T-helper 2 cell treated with Interferon-gamma antibody and Interleukin-4, amounts not matched to agents 5 μg/mL and 100 μg/mL, for 36 hours (primary cell): ENCODE results near the gene TOP1.
A peak's percentile ranks its signal among the peaks of the same experiment; 100 is the strongest.

Experiments
- DNase-seq: peaks from one replicate; pipeline ENCODE4 v3.0.0; 2021; ENCODE audit warnings: low spot score
- H3K27ac Mint-ChIP-seq: one replicate; pipeline ENCODE4 v1.8.0; 2021; ENCODE audit warnings: mild to moderate bottlenecking, mixed read lengths
- H3K27me3 Mint-ChIP-seq: one replicate; pipeline ENCODE4 v1.8.0; 2021; ENCODE audit warnings: low read depth, mixed read lengths
- H3K36me3 Mint-ChIP-seq: one replicate; pipeline ENCODE4 v1.8.0; 2021; ENCODE audit warnings: low read depth, mixed read lengths
- H3K4me1 Mint-ChIP-seq: one replicate; pipeline ENCODE4 v1.8.0; 2021; ENCODE audit warnings: low read depth, mixed read lengths
- H3K4me3 Mint-ChIP-seq: one replicate; pipeline ENCODE4 v1.8.0; 2022; ENCODE audit warnings: mild to moderate bottlenecking, moderate library complexity, mixed read lengths
- H3K9me3 Mint-ChIP-seq: one replicate; pipeline ENCODE4 v1.8.0; 2021; ENCODE audit warnings: mixed read lengths

TOP1 gene

GRCh38 chr20:41135187-41135887 is 106.7 kb downstream of the TOP1 start:
- Mint-ChIP-seq H3K36me3 (peaks cover 22% of the 10 kb centered on the region), H3K4me3 (peak overlapping the region; percentile 87), H3K27me3 (no peaks in the 10 kb centered on the region), H3K9me3 (no peaks in the 10 kb centered on the region), H3K27ac (peak overlapping the region; percentile 88), H3K4me1 (peaks cover 41% of the 10 kb centered on the region)
- DNase-seq, result peak; percentile 55

- Mint-ChIP-seq H3K27ac (peak overlapping the region; percentile 88), H3K9me3 (no peaks in the 10 kb centered on the region), H3K4me1 (peaks cover 46% of the 10 kb centered on the region), H3K36me3 (peaks cover 29% of the 10 kb centered on the region), H3K27me3 (no peaks in the 10 kb centered on the region), H3K4me3 (peak overlapping the region; percentile 87)
- peak; percentile 23 for DNase-seq
These were observed 107.5 kb downstream of the TOP1 start for GRCh38 chr20:41135888-41136679.

DNA sequence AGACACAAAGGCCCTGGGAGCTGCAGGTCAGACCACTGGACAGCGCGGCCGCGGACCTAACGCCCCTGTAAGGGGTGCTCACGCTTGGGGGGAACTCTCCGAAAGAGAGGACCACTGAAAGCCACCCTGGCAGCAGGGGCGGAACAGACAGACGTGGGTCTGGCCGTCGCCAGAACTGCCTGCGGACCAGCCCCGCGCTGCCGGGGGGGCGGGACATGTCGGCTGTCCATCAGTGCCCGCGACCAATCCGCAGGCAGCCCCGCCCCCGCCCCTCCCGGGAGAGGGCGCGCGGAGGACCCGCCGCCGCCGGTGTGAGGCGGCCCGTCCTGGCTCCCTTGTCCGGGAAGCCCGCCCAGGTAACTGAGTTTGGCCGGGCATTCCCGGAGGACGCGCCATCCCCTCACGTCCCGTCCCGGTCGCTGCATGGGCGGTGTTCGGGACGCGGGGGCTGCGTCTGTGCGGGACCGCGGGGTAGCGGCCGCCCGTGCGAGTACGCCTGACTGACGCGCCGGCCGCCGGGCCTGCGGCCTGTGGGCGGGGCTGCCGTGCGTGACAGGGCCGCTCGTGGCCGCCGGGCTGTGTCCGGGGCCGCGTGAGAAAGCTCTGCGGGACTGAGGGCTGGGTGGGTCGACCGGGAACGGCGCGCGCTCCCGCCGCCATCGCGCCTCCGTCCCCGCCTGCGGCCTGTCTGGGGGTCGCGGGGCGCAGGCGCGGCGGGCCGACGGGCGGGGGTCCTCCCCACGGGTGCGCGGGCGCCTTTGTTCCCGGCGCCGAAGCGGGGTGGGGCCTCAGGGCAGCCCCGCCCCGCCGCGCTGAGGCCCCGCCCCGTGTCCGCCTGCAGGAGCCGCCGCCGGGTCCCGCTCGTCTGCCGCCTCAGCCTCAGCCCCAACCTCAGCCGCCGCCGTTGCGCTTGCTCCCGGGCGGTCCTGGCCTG is 108.3 kb downstream of the TOP1 start, which contains the start of gene PLCG1:
PLCG1 (plus strand) TSS at position 864 of the 934 bp plus-strand sequence. CDS start 99 bp downstream, outside the sequence.
- peaks cover 34% of the 10 kb centered on the region for H3K36me3 Mint-ChIP-seq
- no peaks in the 10 kb centered on the region for H3K27me3 Mint-ChIP-seq
- peak within 1 kb of the TSS; percentile 92 for H3K4me3 Mint-ChIP-seq
- DNase-seq, result peak; percentile 87
- H3K4me1 Mint-ChIP-seq, result peaks cover 53% of the 10 kb centered on the region
- H3K27ac Mint-ChIP-seq, result peak within 1 kb of the TSS; percentile 88
- H3K9me3 Mint-ChIP-seq, result no peaks in the 10 kb centered on the region

DNA sequence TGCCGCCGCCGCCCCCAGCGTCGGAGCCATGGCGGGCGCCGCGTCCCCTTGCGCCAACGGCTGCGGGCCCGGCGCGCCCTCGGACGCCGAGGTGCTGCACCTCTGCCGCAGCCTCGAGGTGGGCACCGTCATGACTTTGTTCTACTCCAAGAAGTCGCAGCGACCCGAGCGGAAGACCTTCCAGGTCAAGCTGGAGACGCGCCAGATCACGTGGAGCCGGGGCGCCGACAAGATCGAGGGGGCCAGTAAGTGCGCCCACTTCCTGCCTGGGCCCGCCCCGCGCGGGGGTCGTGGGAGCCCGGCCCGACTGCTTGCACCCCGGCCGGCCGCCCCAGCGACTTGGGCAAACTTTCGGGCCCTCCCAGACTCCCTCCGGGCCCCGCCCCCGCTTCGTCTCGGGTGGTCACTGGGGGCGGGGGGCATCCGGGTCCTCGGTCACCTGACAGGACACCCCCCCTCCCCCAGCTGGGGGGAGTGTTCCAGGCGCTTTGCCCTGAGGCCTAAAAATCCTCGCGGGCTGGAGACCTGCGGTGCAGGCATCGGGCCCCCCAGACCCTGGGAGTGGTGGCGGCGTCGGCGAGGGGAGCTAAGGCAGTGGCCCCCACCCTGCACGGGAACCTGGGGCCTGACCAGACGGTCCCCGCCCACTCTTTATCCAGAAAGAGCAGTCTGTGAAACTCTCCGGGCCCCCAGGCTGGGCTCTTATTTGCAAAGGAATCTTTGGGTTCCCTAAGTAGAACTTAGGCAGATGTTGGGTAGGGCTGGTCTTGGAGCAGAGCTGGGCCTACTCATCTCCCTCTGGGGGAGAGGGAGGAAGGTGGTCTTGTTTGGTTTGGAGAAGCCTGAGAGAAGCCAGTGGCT is 109.2 kb downstream of the TOP1 start:
- H3K27ac Mint-ChIP-seq, result peak overlapping the region; percentile 87
- H3K36me3 Mint-ChIP-seq, result peaks cover 37% of the 10 kb centered on the region
- no peaks in the 10 kb centered on the region for H3K9me3 Mint-ChIP-seq
- peaks cover 61% of the 10 kb centered on the region for H3K4me1 Mint-ChIP-seq
- H3K27me3 Mint-ChIP-seq, result no peaks in the 10 kb centered on the region
- peak; percentile 67 for DNase-seq
- H3K4me3 Mint-ChIP-seq, result peak overlapping the region; percentile 92

GRCh38 chr20:41138475-41139226 is 110.0 kb downstream of the TOP1 start:
- Mint-ChIP-seq H3K4me3 (peak overlapping the region; percentile 92), H3K27me3 (no peaks in the 10 kb centered on the region)
- peak; percentile 51 for DNase-seq

DNA sequence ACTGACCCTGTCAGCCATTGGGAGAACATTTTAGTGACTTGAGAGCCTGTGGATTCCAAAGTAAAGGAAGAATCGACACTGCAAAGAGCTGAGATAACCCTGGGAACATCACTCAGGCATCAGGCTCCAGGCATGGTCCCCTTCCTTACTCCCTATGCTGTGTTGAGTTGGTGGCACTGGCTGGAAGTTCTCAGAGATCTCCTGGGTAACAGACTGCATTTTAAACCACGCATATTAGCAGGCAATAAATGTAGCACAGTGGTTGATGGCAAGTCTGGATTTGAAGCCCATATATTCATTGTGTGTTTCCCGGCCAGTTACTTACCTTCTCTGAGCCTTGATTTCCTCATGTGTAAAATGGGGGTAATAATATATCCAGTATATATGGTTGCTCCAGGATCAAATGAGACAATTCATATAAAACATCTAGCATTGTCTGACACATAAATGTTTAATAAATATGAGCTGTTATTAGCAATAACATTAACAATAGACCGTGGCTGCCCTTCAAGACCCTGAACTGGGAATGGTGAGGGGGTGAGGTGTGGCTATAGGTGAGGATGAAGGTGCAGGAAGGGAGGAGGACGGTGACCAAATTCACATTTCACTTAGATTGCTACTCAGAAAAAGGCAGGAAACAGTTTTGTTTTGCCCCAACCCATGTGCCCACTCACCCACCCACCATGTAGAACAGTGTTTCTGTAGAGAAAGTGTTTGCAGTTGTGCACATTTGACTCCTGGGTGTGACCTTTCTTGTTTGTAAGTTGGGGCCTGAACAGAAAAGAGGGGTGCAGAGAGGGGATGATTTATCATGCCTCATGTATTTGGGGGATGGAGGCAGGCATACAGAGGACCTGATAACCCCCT is 110.8 kb downstream of the TOP1 start:
- Mint-ChIP-seq H3K4me3 (peak overlapping the region; percentile 92), H3K4me1 (peaks cover 69% of the 10 kb centered on the region), H3K36me3 (peaks cover 47% of the 10 kb centered on the region), H3K27ac (peak overlapping the region; percentile 87), H3K27me3 (no peaks in the 10 kb centered on the region), H3K9me3 (no peaks in the 10 kb centered on the region)
- peak; percentile 52 for DNase-seq

More at GRCh38 chr20:41138475-41139226, 110.0 kb downstream of the TOP1 start:
- peak overlapping the region; percentile 87 for H3K27ac Mint-ChIP-seq
- H3K36me3 Mint-ChIP-seq, result peaks cover 40% of the 10 kb centered on the region
- peaks cover 65% of the 10 kb centered on the region for H3K4me1 Mint-ChIP-seq
- H3K9me3 Mint-ChIP-seq, result no peaks in the 10 kb centered on the region

GRCh38 chr20:41140226-41141133 is 111.9 kb downstream of the TOP1 start:
- Mint-ChIP-seq H3K9me3 (no peaks in the 10 kb centered on the region), H3K27me3 (no peaks in the 10 kb centered on the region), H3K4me1 (peaks cover 70% of the 10 kb centered on the region), H3K27ac (peak overlapping the region; percentile 87), H3K36me3 (peaks cover 56% of the 10 kb centered on the region), H3K4me3 (peak overlapping the region; percentile 92)
- no peak for DNase-seq

- Mint-ChIP-seq H3K27ac (peak overlapping the region; percentile 87), H3K4me1 (peaks cover 68% of the 10 kb centered on the region), H3K36me3 (peaks cover 61% of the 10 kb centered on the region), H3K4me3 (peak overlapping the region; percentile 92), H3K9me3 (no peaks in the 10 kb centered on the region), H3K27me3 (no peaks in the 10 kb centered on the region)
- DNase-seq, result peak; percentile 22
These were observed 112.7 kb downstream of the TOP1 start for GRCh38 chr20:41141153-41141815.

GRCh38 chr20:41142245-41142644 is 113.6 kb downstream of the TOP1 start:
- Mint-ChIP-seq H3K27ac (peak overlapping the region; percentile 87), H3K4me3 (peak overlapping the region; percentile 92), H3K4me1 (peaks cover 76% of the 10 kb centered on the region), H3K9me3 (no peaks in the 10 kb centered on the region), H3K27me3 (no peaks in the 10 kb centered on the region), H3K36me3 (peaks cover 69% of the 10 kb centered on the region)
- no peak for DNase-seq

DNA sequence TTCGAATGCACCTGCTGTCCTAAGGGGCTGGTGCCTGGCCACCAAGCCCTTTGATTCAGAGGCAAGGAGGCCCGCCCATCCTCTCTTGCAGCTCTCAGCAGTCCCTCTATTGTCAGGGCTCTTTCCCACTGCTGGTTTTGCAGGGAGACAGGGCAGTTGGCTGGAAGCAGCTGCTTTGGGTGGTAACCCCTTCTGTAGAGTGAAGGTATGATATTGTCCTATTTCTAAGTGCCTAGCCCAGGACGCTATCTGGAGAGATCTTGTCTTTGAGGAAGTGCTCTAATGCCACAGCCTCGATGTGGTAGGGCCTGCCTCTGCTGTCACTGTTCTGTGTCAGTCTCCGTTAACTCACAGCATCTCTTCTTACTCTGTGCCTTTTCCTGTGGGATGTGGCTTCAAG is 114.3 kb downstream of the TOP1 start:
- Mint-ChIP-seq H3K27me3 (no peaks in the 10 kb centered on the region), H3K4me3 (peak overlapping the region; percentile 92), H3K9me3 (no peaks in the 10 kb centered on the region), H3K27ac (peak overlapping the region; percentile 87), H3K36me3 (peaks cover 72% of the 10 kb centered on the region), H3K4me1 (peaks cover 80% of the 10 kb centered on the region)
- DNase-seq, result peak; percentile 48
